DND-41 (cell line): ENCODE measurements around the gene SCRN1.

ENCODE experiments used
- ATAC-seq: fragments of 200-7000 bp; cut with Tn5 transposase; 3 replicates; pipeline ENCODE4 v1.9.1; 2021; ENCODE audit warnings: low read depth; ENCODE audit not compliant: insufficient read depth
- DNase-seq: peaks from one replicate; pipeline ENCODE4 v3.0.0-alpha.2; 2020
- H2AFZ ChIP-seq: 2 replicates; pipeline ENCODE4 v1.6.0; 2012; ENCODE audit warnings: low read depth, low read length
- H3K27ac ChIP-seq: 2 replicates; pipeline ENCODE4 v1.5.1; 2012; ENCODE audit warnings: low read length, inconsistent platforms
- H3K27me3 ChIP-seq: fragments of 200-600 bp; sonication (generic); 2 replicates; pipeline ENCODE4 v1.6.0; 2012; ENCODE audit warnings: low read length, mild to moderate bottlenecking, inconsistent platforms; ENCODE audit not compliant: insufficient read depth, poor library complexity
- H3K36me3 ChIP-seq: 2 replicates; pipeline ENCODE4 v1.5.1; 2012; ENCODE audit warnings: low read length, inconsistent platforms; ENCODE audit not compliant: insufficient read depth
- H3K4me1 ChIP-seq: 2 replicates; pipeline ENCODE4 v1.5.1; 2012; ENCODE audit warnings: mild to moderate bottlenecking, low read length; ENCODE audit not compliant: insufficient read depth
- H3K4me2 ChIP-seq: 2 replicates; pipeline ENCODE4 v1.6.0; 2012; ENCODE audit warnings: mild to moderate bottlenecking, moderate library complexity, low read length, inconsistent platforms; ENCODE audit not compliant: insufficient read depth
- H3K4me3 ChIP-seq, 2 experiments: fragments of 200-600 bp in 1 of 2; shearing (Covaris generic) in 1 of 2; 2 replicates each; pipeline ENCODE4 v1.5.1; 2012 to 2016; ENCODE audit warnings: inconsistent platforms in 2 of 2, low read length in 2 of 2, mild to moderate bottlenecking in 2 of 2, low read depth in 1 of 2, moderate library complexity in 1 of 2
- H3K79me2 ChIP-seq: 2 replicates; pipeline ENCODE4 v1.6.0; 2012; ENCODE audit warnings: low read length, inconsistent platforms; ENCODE audit not compliant: insufficient read depth
- H3K9ac ChIP-seq: 2 replicates; pipeline ENCODE4 v1.6.0; 2012; ENCODE audit warnings: low read depth, mild to moderate bottlenecking, inconsistent platforms, low read length, moderate library complexity
- H3K9me3 ChIP-seq: 2 replicates; pipeline ENCODE4 v1.5.1; 2012; ENCODE audit warnings: low read length, moderate library complexity, mild to moderate bottlenecking, inconsistent platforms; ENCODE audit not compliant: insufficient read depth, severe bottlenecking
- H4K20me1 ChIP-seq: 2 replicates; pipeline ENCODE4 v1.6.0; 2012; ENCODE audit warnings: low read length; ENCODE audit not compliant: insufficient read depth
- CTCF ChIP-seq: IDR thresholded peaks from 2 replicates; pipeline ENCODE4 v1.5.1; 2012; ENCODE audit warnings: borderline replicate concordance, low read length, moderate library complexity, mild to moderate bottlenecking; ENCODE audit not compliant: poor library complexity, severe bottlenecking; ENCODE audit errors: extremely low read depth
- EZH2 ChIP-seq: IDR thresholded peaks from 3 replicates; pipeline ENCODE4 v1.6.1; 2012; ENCODE audit warnings: borderline replicate concordance, low read depth, mild to moderate bottlenecking, moderate library complexity, low read length, inconsistent platforms; ENCODE audit not compliant: severe bottlenecking

Gene SCRN1

GRCh38 chr7:29991937-29992336 lies 2.3 kb upstream of the SCRN1 start:
- H3K27me3 ChIP-seq: no peaks in the 10 kb centered on the region
- H3K36me3 ChIP-seq: no peaks in the 10 kb centered on the region

GRCh38 chr7:29990931-29991330 lies 1.3 kb upstream of the SCRN1 start:
- H3K9me3 ChIP-seq: no peaks in the 10 kb centered on the region
- H3K4me3 ChIP-seq: no peak overlapping the region
- H3K79me2 ChIP-seq: no peaks in the 10 kb centered on the region
- TF ChIP-seq EZH2 (no peak), CTCF (no peak)
- H3K9ac ChIP-seq: no peak overlapping the region
- H3K27ac ChIP-seq: no peak overlapping the region
- no peaks in the 10 kb centered on the region for H3K27me3 ChIP-seq
- H3K36me3 ChIP-seq: no peaks in the 10 kb centered on the region
- no peaks in the 10 kb centered on the region for H4K20me1 ChIP-seq
- ATAC-seq (no peak), DNase-seq (no peak)
- no peak overlapping the region for H3K4me2 ChIP-seq
- no peak overlapping the region for H2AFZ ChIP-seq
- no peaks in the 10 kb centered on the region for H3K4me1 ChIP-seq

More at GRCh38 chr7:29991937-29992336, 2.3 kb upstream of the SCRN1 start:
- DNase-seq (no peak), ATAC-seq (no peak)
- H3K4me2 ChIP-seq: no peak overlapping the region
- H3K9me3 ChIP-seq: peaks cover 6% of the 10 kb centered on the region
- TF ChIP-seq EZH2: no peak
- no peak for TF ChIP-seq CTCF
- H3K27ac ChIP-seq: no peak overlapping the region
- H3K4me1 ChIP-seq: no peaks in the 10 kb centered on the region
- H3K9ac ChIP-seq: no peak overlapping the region
- H2AFZ ChIP-seq: no peak overlapping the region
- H3K79me2 ChIP-seq: no peaks in the 10 kb centered on the region
- no peaks in the 10 kb centered on the region for H4K20me1 ChIP-seq
- no peak overlapping the region for H3K4me3 ChIP-seq

DNA sequence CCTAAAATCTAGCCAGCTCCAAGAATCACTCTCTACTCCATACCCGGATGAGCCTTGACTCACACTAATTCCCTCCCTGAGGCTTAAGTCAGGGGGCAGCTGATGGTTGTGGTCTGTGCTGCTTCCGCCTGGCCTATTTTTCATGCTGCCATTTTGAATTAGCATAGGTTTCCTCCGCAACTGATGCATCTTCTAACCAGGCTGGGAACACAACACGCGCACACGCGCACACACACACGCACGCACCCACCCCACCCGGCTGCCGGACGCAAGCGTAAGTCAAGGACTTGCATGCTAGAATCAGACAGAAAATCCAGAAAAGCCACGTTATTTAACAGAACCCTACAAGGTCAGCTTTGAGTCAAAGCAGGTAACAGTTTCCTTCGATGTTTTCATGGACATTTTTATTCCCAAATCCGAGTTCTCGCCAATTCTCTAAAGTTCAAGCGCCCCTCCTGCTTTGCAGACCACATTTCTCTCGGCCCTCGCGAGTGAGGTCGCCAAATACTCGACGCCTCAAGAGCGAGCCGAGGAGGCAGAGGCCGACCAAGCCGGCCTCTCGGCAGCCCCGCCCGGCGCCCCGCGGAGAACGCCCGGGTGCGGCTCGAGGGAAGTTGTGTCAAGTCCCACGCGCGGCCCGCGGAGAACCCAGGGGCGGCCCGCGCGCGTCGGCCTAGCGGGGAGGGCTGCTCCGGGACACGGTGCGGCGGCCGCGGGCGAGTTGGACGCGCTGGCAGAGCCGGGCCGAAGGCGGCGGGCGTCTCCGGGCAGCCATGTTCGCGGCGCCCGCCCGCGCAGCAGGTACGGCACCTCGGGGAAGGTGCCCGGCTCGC lies 961 bp downstream of the SCRN1 start:
- DNase-seq (no peak), ATAC-seq (no peak)
- Histone ChIP-seq H3K9ac (no peak overlapping the region), H3K4me3 (no peak overlapping the region), H3K36me3 (no peaks in the 10 kb centered on the region), H3K9me3 (no peaks in the 10 kb centered on the region), H4K20me1 (no peaks in the 10 kb centered on the region), H3K27ac (no peak overlapping the region), H3K4me1 (no peaks in the 10 kb centered on the region), H3K4me2 (no peak overlapping the region), H3K27me3 (no peaks in the 10 kb centered on the region), H2AFZ (no peak overlapping the region), H3K79me2 (no peaks in the 10 kb centered on the region)
- no peak for TF ChIP-seq CTCF
- no peak for TF ChIP-seq EZH2
